DOHH2 (cell line): ENCODE data around the gene AKAP13.

Experiments
- CTCF ChIP-seq: fragments of 200-600 bp; sonication (generic); IDR thresholded peaks from one replicate; pipeline ENCODE4 v1.5.1; 2014; ENCODE audit warnings: antibody characterized with exemption, mild to moderate bottlenecking, low read depth, low read length; ENCODE audit not compliant: poor library complexity, severe bottlenecking
- EZH2phosphoT487 ChIP-seq: fragments of 200-600 bp; sonication (generic); IDR thresholded peaks from 2 replicates; pipeline ENCODE4 v1.6.1; 2017; ENCODE audit warnings: borderline replicate concordance, mild to moderate bottlenecking, antibody characterized with exemption, low read length, moderate library complexity, mixed read lengths

DNA sequence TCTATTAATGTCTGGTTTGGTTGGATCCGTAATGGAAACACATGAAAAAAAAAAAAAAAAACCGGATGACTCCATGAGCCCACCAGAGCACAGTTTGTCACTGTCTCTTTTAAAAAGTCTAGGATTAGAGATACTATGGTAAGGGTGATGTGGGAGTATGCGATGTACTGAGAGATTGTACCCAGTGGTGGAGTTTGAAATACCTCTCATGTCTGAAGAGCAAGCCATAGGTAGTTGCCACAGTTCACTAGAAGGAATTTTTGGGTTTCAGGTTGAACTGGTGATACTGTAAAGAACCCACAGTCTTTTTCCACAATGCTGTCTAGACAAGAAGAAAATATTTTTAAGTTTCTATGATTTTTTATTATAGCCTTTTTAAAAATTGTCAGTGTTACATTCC is 281.5 kb downstream of the AKAP13 start:
- TF ChIP-seq CTCF (no peak), EZH2phosphoT487 (no peak)
